Pons (tissue), 1 donor: Measurements from ENCODE around the gene RABGGTA.

Source experiments
- DNase-seq: peaks from one replicate; pipeline ENCODE4 v3.0.0-alpha.2; 2016; ENCODE audit warnings: low spot score

The RABGGTA gene

GRCh38 chr14:24304019-24304387 lies 32.6 kb upstream of the RABGGTA start:
- DNase-seq: no peak

GRCh38 chr14:24300326-24300980 lies 29.1 kb upstream of the RABGGTA start:
- no peak for DNase-seq

GRCh38 chr14:24299255-24300191 lies 28.1 kb upstream of the RABGGTA start, which contains the start of the genes DHRS1 and NOP9:
Gene DHRS1, minus strand, starts transcription at chr14:24299780. Its CDS starts 674 bp downstream, at chr14:24299106.
Gene NOP9, plus strand, starts transcription at chr14:24299850. Its CDS starts 105 bp downstream, at chr14:24299955.
- peak; percentile 83 for DNase-seq

- peak; percentile 29 for DNase-seq
Measured at GRCh38 chr14:24298892-24299254, 27.5 kb upstream of the RABGGTA start.

GRCh38 chr14:24297190-24297964 lies 26.0 kb upstream of the RABGGTA start:
- peak; percentile 40 for DNase-seq

GRCh38 chr14:24296341-24297157 lies 25.2 kb upstream of the RABGGTA start:
- peak; percentile 77 for DNase-seq

- no peak for DNase-seq
Measured at GRCh38 chr14:24293525-24293924, 22.1 kb upstream of the RABGGTA start.

GRCh38 chr14:24292118-24292807 lies 20.9 kb upstream of the RABGGTA start:
- DNase-seq: no peak

- no peak for DNase-seq
Measured at GRCh38 chr14:24291446-24292117, 20.2 kb upstream of the RABGGTA start.

- no peak for DNase-seq
Measured at GRCh38 chr14:24290746-24291145, 19.3 kb upstream of the RABGGTA start.

- DNase-seq: no peak
Measured at GRCh38 chr14:24289649-24290280, 18.4 kb upstream of the RABGGTA start.

- DNase-seq: no peak
Measured at GRCh38 chr14:24286996-24287395, 15.6 kb upstream of the RABGGTA start.

GRCh38 chr14:24285351-24285750 lies 14.0 kb upstream of the RABGGTA start:
- no peak for DNase-seq

- DNase-seq: no peak
Measured at GRCh38 chr14:24284501-24285035, 13.2 kb upstream of the RABGGTA start.

GRCh38 chr14:24283796-24284460 lies 12.5 kb upstream of the RABGGTA start:
- DNase-seq: no peak

- DNase-seq: no peak
Measured at GRCh38 chr14:24282736-24283135, 11.3 kb upstream of the RABGGTA start.

GRCh38 chr14:24281636-24282035 lies 10.2 kb upstream of the RABGGTA start:
- DNase-seq: no peak

GRCh38 chr14:24280797-24281460 lies 9.5 kb upstream of the RABGGTA start:
- no peak for DNase-seq
